Hypothalamus (tissue), 51 donors: ENCODE results near the gene KPNA6.
A peak's percentile ranks its signal among the peaks of the same experiment; 100 is the strongest.
"Not testable (repeated sequence)": the region's sequence is repeated elsewhere in the genome, so short reads cannot be mapped to it uniquely, and the experiment has no call there.

Source experiments
- DNase-seq, 51 donors: peaks; one replicate each; lab custom pipeline; 2025; lab: John Stamatoyannopoulos, UW

Gene KPNA6

GRCh38 chr1:32137111-32137510, 29.3 kb downstream of the KPNA6 start:
- no peak for DNase-seq

- DNase-seq, result no peak
Measured at GRCh38 chr1:32138965-32139364, 31.1 kb downstream of the KPNA6 start.

GRCh38 chr1:32142446-32143301, 34.8 kb downstream of the KPNA6 start:
- peak in 14 of 51 donors; percentile 2 to 34 (median 8) for DNase-seq

- DNase-seq, result not testable (repeated sequence)
Measured at GRCh38 chr1:32143302-32143695, 35.4 kb downstream of the KPNA6 start.

- DNase-seq, result no peak
Measured at GRCh38 chr1:32144033-32144432, 36.2 kb downstream of the KPNA6 start.

- DNase-seq, result not testable (repeated sequence)
Measured at GRCh38 chr1:32147799-32148198, 39.9 kb downstream of the KPNA6 start.

- no peak for DNase-seq
Measured at GRCh38 chr1:32150847-32151246, 43.0 kb downstream of the KPNA6 start.

GRCh38 chr1:32151319-32151787, 43.5 kb downstream of the KPNA6 start:
- DNase-seq, result no peak

- DNase-seq, result no peak
Measured at GRCh38 chr1:32159189-32159588, 51.3 kb downstream of the KPNA6 start.

GRCh38 chr1:32163405-32163804, 55.5 kb downstream of the KPNA6 start:
- DNase-seq, result no peak

GRCh38 chr1:32165633-32166032, 57.8 kb downstream of the KPNA6 start:
- not testable (repeated sequence) for DNase-seq

- DNase-seq, result no peak
Measured at GRCh38 chr1:32170991-32171390, 63.1 kb downstream of the KPNA6 start.

- no peak for DNase-seq
Measured at GRCh38 chr1:32172621-32173245, 64.9 kb downstream of the KPNA6 start.

GRCh38 chr1:32178380-32179192, 70.7 kb downstream of the KPNA6 start:
- DNase-seq, result no peak

- DNase-seq, result peak in 3 of 51 donors; percentile 63 to 71 (median 66)
Measured at GRCh38 chr1:32179193-32179442, 71.3 kb downstream of the KPNA6 start.

- DNase-seq, result peak; percentile 75 to 99 (median 91)
Measured at GRCh38 chr1:32179443-32180185, 71.8 kb downstream of the KPNA6 start, which contains the start of gene TXLNA. Gene TXLNA (plus strand): TSS chr1:32179675. CDS start chr1:32180346, 671 bp downstream.

GRCh38 chr1:32180186-32181060, 72.6 kb downstream of the KPNA6 start:
- peak in 33 of 51 donors; percentile 8 to 69 (median 32) for DNase-seq

GRCh38 chr1:32181065-32181464, 73.2 kb downstream of the KPNA6 start:
- no peak for DNase-seq

- no peak for DNase-seq
Measured at GRCh38 chr1:32181563-32181962, 73.7 kb downstream of the KPNA6 start.
